Activated CD8-positive, alpha-beta memory T cell treated with anti-CD3 and anti-CD28 coated beads, Interleukin-2, amount 50 U/mL, for 24 hours (primary cell): ENCODE measurements around the gene HACE1.

Experiments
- DNase-seq: peaks from one replicate; pipeline ENCODE4 v3.0.0-alpha.2; 2020; ENCODE audit errors: extremely low read depth

HACE1 gene

DNA sequence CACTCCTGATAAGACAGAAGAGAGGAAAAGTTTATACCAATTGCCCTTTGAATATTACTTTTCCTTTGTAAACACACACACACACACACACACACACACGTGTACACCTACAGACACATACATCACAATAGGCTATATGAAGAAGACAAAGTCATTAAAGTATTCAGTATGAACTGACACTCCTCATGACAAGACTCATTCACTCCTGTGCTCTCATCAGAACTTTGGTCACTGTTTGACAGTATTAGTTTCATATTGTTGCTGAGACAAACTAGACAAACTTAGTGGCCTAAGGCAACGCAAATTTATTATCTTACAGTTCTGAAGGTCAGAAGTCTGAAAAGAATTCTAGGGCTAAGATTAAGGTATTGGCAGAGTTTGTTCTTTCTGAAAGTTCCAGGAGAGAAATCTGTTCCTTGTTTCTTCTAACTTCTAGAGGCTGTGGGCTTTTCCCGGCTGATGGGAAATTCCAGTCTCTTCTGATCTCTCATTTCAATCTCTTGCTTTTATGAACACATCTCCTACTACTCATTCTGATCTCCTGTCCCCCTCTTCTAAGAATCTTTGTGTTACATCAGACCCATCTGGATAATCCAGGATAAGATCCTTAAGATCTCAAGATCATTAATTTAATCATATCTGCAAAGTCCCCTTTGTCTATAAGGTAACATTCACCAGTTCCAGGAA is 171.3 kb downstream of the HACE1 start:
- DNase-seq = no peak

DNA sequence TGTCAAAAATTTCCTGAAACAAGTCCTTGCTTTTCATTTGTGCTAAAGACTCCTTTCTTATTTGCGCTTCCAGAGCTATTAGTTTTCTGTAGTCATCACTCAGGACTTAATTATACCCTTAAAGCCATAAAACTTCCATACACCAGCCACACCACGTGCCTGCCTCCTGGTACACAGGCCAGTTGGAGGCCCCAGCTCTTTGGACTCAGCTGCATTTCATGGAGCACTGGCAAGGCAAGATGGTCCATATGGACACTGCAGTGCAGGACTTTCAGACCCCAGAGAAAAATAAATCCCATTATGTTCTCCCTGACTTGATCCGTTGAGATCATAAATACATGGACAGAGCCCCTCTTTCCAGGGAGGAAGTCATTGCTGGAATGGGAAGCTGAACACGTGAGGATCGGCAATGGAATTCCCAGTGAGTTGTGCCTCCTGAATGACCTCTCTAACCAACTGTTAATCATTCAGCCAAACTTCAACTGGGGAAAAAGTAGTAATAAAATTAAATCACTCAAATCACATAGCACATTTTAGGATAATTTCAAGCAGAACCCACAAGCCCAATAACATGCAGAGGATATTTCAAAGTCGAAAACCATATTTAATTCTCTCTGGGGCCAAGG is 173.1 kb downstream of the HACE1 start:
- DNase-seq = no peak

DNA sequence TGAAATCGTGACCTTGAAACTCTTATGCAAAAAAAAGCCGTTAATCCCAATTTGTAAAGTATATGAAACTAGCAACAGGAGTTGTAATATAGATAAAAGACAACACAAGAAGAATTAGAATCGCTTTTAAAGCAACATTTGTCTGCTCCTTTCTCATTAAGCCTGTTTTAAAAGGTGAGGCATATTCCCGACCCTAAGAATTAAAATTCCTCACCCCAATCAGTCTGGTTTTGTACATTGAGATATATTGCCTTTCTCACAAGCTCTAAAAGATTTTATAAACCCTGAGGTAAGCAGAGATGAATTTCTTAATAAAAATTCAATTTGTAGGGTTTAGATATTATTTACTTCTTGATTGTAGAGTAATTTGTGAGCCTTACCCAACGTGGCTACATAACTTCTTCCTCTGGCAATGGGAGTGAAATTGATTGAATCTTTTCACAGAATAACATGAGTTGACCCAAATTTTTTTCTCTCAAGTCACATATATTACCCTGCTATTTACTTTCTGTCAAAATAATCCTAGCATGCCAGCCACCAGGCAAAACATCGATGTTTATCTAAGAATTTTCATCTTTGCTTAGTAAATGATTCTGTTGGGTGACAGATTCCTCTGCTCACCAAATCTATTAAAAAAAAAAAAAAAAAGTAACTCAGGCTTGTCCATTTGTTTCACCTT is 173.7 kb downstream of the HACE1 start:
- DNase-seq = no peak

DNA sequence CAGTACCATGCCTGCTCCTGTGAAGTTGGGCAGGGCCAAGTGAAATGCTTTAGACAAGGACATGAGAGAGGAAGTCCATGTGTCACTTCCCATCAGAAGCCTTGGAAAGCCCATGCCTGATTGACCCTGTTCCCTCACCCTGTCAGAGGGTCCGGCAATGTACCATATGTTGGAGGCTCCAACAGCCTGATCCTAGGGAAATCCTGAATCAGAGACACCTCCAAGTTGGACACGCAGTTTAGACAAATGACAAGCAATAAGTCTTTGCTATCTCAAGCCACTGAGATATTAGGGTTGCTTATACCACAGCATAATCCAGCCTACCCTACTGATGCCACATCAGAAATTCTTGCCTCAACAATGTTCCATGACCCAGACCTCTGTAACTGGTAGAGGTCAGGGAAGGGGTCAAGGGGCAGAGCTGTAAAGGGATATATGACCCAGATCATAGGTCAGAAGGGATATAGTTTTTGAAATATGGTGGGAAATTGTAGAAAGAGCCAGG is 174.8 kb downstream of the HACE1 start:
- no peak for DNase-seq

DNA sequence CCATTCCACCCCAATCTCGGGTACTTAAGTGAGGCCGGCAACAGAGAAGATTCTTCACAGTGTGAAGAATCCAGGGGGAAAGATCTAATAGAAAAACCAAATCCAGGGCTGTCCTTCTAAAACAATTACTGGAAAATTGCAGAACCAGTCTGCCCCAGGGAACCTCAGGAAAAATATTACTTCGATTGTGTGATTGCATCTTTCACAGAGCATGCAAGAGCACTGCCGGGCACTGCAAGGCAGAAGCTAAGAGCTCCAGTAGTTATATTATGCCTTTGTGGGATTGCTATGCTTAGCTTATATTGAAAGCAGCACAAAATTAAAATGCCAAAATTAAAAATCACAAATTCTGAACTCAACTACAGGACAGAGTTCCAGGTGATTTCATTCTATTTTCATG is 175.9 kb downstream of the HACE1 start:
- DNase-seq = no peak

DNA sequence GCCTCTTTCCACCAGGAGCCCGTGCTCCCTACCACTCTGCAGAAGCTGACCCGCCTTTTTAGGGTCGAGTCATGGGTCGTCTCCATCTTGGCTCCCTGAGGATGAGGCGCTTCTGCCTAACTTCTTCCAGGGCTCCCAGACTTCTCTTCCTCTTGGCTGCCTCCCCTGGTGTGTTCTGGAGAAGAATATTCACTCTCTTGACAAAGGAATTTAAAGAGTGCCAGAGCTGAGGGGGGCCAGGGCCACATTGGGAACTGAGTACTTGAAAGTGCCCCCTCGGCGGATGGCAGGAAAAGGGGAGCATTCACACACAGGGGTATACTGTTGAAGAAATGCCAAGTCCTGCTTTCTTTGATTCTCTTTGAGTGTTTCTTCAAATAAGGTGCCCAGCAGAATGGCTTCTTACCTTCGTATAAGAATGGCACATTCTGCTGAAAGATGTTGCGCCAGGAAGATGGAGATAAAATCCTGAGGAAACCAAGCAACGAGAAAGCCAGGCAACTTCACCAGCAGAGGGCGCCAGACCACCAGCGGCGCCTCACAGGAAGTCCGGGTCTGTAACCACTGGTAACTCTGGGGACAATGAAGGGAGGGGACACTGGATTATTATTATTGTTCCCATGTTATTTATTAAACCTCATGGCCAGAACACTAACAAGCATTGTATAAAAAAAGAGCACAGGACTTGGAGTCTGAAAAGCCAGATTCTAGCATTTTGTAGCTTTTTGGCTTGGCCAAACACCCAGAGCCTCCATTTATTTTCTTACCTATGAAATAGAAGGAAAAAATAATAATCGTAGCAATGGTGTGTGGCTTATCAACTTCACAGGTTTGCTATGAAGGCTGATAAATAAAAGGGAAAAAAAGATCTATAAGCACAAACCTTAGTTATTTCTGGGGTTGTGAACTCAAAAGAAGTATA is 176.7 kb downstream of the HACE1 start:
- DNase-seq = peak; percentile 44

DNA sequence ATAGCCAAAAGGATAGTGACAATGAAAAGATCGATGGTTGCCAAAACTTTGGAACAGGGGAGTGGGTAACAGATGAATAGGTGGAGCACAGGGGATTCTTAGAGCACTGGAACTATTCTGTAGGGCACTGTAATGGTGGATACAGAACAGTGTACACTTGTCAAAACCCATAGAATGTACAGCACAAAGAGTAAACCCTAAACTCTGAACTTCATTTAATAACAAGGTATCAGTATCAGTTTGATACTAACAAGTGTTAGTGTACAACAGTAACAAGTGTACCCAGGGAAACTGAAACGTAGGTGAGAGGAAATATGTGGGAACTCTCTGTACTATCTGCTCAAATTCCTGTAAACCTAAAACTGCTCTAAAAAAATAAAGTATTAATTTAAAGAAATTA is 179.2 kb downstream of the HACE1 start:
- no peak for DNase-seq

DNA sequence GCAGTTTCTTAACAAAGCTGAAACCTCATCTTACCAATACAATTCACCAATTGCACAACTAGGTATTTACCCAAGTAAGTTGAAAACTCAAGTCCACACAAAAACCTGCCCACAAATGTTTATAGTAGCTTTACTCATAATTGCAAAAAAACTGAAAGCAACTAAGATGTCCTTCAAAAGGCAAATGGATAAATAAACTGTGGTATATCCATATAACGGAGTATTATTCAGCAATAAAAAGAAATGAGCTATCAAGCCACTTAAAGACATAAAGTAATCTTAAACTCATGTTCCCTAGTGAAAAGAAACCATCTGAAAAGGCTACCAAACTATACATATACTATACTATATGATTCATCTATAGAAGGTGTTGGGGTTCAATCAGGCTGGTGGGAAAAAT is 179.7 kb downstream of the HACE1 start:
- no peak for DNase-seq
